Cortex of kidney (tissue), 1 donor: ENCODE results near the gene ASMTL.
"Not testable (repeated sequence)": the region's sequence is repeated elsewhere in the genome, so short reads cannot be mapped to it uniquely, and the experiment has no call there.

ENCODE experiments used
- DNase-seq: peaks from one replicate; lab custom pipeline; 2025; lab: John Stamatoyannopoulos, UW

Gene ASMTL

DNA sequence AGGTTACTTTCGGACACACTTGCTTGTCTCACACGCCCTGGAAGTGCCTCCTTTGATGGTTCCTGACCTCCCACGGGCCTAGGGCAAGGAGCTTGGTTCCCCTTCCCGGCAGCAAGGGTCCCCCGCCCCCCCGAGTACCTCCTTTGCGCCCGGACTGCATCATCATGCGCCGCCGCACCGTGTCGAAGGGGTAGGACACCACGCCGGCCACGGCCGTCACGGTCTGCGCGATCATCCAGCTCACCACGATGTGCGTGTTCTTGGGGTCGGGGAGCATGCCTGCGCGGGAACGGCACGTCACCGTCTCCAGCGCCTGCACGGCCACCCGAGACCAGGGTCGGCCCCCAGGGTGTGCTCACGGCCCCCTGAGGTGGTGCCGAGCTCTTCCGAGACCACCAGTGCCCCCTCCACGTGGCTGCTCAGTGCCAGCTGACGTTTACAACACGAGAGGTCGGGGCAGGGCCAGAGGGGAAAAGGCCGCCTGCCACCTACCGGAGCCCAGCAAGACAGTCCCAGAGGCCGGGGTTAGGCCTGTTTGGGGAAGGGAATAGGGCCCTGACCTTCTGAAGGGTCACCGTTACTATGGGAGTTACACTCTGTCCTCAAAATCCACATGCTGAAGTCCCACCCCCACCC, 65.5 kb downstream of the ASMTL start:
- DNase-seq, result no peak

DNA sequence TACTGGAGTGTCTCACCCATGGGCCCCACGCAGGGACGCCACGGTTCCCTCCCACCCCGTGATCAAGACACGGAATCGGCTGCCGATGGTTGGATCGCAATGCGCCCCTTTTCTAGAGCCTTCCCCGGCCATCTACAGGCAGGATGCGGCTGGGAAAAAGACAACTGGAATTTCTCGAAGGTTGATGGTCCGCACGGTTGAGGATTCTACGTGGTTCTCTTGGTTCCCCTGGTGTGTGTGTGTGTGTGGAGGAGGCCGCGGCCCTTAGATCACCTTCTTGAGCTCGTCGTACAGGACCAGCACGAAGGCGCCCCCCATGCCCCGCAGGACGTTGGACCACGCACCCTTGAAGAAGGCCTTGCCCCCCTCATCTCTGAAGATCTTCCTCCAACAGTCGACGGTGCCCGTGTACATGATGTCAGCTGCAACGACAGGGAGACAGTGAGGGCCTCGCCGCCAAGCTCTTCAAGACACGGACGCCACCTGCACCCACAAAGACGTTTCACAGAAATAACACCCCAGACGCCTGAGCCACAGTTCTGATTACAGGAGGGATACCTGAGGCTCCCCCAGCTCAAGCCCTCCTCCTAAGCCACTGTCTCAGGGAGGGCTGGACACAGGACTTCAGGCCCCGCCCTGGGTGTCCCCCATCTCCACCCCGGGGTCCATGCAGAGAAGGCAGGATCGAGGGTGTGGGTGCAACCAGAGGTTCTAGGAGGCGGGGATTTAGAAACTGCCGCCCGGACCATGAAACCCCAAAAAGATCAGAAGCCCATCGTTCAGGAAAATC, 66.2 kb downstream of the ASMTL start:
- DNase-seq, result no peak

DNA sequence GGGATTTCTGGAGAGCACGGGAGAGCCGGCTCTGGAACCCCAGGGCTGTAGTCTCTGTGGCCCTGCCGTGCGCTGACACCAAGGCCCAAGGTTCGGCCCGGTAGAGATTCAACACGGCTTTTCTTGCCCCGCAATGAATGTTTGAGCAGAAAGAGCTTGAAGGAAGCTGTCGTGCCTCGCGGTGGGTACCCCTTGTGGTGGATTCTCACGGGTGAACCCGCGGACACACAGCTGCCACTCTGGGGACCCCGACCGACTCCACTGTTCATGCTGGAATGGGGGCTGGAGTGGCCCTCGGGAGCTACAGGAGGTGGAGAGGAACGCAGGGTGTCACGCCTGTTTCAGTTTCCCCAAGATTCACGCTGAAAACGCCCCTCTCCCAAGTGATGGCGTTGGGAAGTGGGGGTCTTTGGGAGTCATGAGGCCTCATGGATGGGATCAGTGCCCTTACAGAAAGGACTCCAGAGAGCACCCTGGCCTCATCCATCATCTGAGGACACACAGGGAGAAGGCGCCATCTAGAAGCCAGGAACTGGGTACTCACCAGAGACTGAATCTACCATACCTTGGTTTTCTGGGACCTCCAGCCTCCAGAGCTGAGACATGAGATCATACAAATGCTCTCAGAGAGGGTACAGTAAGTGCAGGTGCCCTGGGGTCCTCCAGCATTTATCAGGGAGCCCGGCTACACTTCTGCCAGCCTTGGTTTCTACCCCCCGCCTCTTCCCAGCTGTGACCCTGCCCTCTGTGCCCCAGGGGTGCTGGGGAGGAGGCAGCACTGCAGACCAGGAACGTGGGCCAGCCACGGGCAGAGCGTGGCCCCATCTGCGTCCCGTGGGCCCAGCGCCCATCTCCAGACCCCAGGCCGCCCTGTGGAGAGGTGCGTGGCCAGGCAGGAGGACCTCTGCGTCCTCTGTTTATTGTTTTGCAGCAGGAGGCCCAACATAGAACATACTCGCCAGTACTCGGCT, 67.2 kb downstream of the ASMTL start:
- DNase-seq, result no peak

DNA sequence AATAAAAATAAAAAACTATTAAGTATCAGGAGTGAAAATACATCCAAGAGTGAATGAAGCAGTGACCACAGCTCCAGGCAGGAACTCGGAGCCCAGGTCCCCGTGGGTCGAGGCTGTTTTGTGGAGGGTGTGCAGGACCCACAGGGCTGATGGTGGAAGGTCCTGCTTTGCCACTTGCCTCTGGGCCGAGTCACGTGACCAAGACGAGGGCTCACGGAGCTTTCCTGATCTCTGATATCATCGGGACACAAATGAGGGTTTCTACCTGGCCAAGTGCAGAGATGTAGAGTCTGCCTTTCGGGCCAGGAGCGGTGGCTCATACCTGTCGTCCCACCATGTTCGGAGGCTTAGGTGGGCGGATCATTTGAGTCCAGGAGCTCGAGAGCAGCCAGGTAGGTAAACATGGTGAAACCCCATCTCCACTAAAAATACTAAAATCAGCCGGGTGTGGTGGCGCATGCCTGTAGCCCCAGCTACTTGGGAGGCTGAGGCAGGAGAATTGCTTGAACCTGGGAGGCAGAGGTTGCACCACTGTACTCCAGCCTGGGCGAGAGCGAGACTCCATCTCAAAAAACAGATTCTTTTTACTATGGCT, 68.0 kb downstream of the ASMTL start:
- no peak for DNase-seq

DNA sequence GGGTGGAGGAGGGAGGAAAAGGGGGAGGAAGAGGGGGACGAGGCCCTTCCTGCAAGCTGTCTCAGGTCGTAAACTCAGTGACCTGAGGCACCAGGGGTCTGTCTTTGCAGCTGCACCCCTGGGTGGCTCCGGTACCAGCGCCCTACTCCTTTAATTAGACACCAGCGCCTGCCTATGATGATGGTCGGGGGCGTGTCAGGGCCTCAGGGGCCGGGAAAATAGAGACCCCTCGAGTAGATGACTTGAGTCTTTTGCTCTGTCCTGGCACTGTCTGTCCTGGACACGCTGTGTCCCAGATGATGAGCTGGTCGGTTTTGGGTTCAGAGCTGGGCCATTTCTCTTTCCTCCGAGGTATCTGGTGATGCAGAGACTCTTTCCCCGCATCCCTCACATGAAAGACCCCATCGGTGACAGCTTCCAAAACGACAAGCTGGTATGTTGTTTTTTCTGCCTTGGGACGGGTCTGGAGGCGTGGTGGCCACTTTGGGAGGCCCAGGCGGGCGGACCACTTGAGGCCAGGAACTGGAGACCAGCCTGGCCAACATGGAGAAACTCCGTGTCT, 72.0 kb downstream of the ASMTL start:
- no peak for DNase-seq

DNA sequence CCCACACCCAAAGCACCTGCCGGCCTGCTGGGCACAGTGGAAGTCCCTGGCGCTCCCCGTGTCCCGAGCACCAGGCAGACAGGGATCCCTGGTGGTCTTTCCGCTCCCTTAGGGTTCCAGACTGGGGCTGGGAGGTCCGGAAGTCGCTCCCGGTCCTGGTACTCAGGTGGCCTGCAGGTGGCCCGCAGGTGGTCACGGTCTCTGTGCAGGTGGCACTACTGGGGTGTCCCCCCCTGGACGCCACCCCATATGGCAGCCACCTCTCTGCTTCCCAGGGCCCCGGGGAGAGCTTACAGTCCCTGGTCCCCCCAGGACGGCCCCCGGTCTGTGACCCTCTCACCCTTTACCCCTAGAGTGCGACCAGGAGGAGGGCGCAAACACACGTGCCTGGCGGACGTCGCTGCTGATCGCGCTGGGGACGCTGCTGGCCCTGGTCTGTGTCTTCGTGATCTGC, 74.4 kb downstream of the ASMTL start:
- DNase-seq, result no peak

DNA sequence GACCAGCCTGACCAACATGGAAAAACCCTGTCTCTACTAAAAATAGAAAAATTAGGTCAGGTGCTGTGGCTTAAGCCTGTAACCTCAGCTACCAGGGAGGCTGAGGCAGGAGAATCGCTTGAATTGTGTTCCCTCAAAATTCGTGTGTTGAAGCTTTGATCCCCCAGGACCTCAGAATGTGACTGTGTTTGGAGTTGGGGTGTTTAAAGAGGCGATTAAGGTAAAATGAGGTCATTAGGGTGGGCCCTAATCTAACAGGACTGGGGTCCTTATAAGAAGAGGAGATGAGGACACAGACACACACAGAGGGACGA, 84.4 kb downstream of the ASMTL start:
- DNase-seq, result no peak

DNA sequence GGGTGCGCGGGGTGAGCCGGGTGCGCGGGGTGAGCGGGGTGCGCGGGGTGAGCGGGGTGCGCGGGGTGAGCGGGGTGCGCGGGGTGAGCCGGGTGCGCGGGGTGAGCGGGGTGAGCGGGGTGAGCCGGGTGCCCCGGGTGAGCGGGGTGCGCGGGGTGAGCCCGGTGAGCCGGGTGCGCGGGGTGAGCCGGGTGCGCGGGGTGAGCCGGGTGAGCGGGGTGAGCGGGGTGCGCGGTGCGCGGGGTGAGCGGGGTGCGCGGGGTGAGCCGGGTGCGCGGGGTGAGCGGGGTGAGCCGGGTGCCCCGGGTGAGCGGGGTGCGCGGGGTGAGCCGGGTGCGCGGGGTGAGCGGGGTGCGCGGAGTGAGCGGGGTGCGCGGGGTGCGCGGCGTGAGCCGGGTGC, 86.3 kb downstream of the ASMTL start:
- DNase-seq, result not testable (repeated sequence)

DNA sequence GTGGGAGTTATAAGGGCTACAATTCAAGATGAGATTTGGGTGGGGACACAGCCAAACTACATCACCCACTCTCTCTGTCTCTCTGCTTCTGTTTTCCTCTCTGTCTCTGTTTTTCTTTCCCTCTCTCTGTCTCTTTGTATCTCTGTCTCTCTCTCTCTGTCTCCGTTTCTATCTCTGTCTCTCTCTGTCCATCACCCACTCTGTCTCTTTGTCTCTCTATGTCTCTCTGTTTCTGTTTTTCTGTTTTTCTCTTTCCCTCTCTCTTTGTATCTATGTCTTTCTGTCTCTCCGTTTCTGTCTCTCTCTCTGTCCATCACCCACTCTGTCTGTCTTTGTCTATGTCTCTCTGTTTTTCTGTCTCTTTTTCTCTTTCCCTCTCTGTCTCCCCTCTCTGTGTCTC, 90.8 kb downstream of the ASMTL start:
- no peak for DNase-seq

DNA sequence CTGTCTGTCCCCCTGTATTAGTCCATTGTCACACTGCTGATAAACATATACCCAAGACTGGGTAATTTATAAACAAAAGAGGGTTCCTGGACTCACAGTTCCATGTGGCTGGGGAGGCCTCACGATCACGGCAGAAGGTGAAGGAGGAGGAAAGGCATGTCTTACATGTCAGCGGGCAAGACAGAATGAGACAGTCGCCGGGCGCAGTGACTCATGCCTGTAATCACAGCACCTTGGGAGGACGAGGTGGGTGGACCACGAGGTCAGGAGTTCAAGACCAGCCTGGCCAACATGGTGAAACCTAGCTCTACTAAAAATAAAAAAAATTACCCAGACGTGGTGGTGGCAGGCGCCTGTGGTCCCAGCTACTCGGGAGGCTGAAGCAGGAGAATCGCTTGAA, 91.4 kb downstream of the ASMTL start:
- no peak for DNase-seq

DNA sequence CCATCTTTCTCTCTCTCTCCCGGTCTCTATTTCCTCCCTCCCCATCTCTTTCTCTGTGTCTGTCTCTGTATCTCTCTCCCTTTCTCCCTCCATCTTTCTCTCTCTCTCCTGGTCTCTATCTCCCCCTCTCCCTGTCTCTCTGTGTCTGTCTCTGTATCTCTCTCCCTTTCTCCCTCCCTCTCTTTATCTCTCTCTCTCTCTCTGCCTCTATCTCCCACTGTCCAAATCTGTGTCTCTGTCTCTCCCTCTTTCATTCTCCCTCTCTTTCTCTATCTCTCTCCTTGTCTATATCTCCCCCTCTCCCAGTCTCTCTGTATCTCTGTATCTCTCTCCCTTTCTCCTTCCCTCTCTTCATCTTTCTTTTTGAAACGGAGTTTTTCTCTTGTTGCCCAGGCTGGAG, 92.5 kb downstream of the ASMTL start:
- DNase-seq, result no peak

DNA sequence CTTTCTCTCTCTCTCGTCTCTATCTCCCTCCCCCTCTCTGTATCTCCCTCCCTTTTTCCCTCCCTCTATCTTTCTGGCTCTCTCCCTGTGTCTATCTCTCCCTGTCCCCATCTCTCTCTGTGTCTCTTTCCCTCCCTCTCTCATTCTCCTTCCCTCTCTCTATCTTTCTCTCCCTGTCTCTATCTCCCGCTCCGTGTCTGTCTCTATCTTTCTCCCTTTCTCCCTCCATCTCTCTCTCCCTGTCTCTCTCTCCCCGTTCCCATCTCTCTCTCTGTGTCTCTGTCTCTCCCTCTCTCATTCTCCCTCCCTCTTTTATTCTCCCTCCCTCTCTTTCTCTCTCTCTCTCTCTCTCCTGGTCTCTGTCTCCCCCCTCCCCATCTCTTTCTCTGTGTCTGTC, 93.2 kb downstream of the ASMTL start:
- DNase-seq, result no peak

DNA sequence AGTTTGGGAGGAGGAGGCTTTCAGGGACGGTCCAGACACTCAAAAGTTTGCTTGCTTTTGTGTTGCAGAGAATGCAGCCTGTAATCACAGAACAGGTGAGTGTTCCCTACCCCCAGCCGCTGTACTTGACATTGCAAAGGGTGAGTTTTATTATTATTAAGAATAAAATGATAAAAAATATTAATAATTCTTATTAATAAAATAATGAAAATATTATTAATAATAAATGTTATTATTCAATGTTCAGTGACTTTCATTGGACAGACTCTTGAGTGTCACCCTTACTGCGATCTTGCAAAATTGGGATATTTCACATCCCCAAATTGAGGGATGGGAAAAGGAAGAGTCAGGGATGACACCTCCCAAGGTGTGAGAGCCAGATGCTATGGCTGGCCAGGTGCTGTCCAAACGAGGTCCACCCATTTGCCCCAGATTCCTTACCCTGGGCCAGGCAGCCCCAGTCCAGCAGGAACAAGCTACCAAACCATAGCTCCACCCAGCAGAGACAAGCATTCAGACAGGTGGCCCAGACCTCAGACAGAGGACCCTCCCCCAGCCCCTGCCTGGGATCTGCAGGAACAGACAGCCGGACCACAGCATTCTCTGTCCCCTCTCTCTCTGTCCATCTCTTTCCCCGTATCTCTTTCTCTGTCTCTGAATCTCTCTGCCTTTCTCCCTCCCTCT, 93.8 kb downstream of the ASMTL start:
- no peak for DNase-seq

DNA sequence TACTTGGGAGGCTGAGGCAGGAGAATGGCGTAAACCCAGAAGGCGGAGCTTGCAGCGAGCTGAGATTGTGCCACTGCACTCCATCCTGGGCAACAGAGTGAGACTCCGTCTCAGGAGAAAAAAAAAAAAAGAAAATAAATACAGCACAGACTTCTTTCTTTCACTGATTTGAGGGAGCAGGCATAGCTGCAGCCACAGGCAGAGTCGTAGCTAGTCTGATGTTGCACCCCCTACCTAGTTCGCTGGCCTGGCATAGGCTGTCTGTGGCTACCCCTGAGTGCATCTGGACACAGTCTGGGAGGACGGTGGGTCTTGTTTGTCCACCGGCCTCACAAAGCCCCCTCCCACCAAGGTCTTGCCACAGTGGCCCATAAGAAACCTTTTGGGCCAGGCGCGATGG, 94.7 kb downstream of the ASMTL start:
- no peak for DNase-seq

DNA sequence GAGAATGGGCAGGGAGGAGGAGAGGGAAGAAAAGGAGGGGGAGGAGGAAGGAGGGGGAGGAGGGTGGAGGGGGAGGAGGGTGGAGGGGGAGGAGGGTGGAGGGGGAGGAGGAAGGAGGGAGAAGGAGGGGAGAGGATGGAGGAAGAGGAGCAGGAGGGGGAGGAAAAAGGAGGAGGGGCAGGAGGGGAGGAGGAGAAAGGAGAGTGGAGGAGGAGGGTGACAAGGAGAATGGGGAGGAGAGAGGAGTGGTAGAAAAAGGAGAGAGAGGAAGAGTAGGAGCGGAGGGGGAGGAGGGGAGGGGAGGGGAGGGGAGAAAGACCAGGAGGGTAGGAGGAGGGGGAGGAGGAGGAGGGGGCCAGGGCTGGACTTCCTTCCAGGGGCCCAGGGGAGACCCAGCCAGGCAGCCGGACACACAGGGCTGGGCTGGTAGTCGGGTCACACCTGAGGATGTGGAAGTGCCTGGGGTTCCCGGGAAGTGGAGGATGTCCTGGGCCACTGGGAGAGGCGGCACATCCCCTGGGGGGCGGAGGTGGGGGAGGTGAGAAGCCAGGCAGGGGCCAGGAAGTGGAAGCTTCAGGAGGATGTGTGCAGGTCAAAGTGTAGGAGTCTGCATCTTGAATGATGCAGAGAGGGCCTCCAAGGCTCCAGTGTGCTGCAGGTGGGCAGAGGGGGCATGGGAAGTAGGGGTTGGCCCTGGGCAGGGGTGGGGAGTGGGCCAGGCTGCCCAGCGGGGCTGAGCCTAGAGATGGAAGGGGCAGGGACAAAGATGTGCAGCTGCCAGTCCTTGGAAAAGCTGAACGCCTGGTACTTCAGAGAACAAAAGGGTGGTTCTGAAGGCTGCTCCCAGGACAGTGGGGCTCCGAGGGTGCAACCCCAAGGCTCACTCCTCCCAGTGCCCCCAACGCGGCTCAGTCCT, 97.3 kb downstream of the ASMTL start:
- no peak for DNase-seq

DNA sequence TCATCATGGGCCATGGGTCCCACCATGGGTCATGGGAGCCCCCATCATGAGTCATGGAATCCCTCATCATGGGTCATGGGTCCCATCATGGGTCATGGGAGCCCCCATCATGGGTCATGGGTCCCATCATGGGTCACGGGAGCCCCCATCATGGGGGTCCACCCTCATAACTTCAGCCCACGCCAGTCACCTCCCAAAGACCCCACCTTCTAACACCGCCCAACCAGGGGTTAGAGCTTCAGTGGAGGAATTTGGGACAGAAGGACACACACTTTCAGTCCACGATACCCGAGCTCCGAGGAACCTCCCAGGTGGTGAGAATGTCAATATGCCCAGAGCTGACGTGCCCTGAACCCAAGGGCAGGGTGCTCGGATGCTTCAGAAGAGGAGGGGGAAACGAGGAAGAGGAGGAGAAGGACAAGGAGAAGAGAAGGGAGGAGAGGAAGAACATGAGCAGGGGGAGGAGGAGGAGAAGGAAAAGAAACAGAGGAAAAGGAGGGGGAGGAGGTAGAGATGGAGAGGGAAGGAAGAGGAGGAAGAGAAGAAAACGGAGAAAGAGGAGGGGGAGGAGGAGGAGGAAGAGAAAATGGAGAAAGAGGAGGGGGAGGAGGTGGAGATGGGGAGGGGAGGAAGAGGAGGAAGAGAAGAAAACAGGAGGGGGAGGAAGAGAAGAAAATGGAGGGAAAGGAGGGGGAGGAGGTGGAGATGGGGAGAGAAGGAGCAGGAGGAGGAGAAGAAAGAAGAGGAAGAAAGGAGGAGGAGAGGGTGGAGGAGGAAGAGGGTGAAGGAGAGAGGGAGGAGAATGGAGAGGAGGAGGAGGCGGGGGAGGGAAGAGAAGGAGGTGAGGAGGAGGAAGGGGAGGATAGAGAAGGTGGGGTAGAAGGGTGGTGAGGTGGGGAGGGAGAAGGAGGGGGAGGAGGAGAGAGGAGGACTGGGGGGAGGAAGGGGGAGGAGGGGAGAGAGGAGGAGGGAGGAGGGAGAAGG, 98.4 kb downstream of the ASMTL start:
- no peak for DNase-seq
